WTC11 (cell line): ENCODE results near the gene CHDH. TPM values are rescaled to one million over a fixed set of nuclear protein-coding genes. Genes with fewer than 3 reads are reported as not detected.

Experiments
- ATAC-seq: fragments of 200-7000 bp; cut with Tn5 transposase; 2 replicates; pipeline ENCODE4 v1.10.0; 2021; ENCODE audit warnings: mild to moderate bottlenecking, moderate library complexity
- CTCF ChIA-PET: fragments of 300-600 bp; sonication (Branson Sonifier 250); formaldehyde crosslinking; loops from one replicate; lab custom pipeline; 2021; ENCODE audit warnings: antibody characterized with exemption; lab: Charles Lee
- POLR2A ChIA-PET: fragments of 350-600 bp; sonication (Branson Sonifier 250); formaldehyde crosslinking; loops from one replicate; lab custom pipeline; 2021; ENCODE audit warnings: antibody characterized with exemption; lab: Charles Lee
- DNase-seq: peaks from one replicate; pipeline ENCODE4 v3.0.0; 2021; ENCODE audit warnings: low spot score
- H3K27ac Mint-ChIP-seq: 2 replicates; pipeline ENCODE4 v1.8.0; 2021; ENCODE audit warnings: mixed read lengths
- H3K27me3 Mint-ChIP-seq: 2 replicates; pipeline ENCODE4 v1.8.0; 2021; ENCODE audit warnings: low read depth, mild to moderate bottlenecking, moderate library complexity, mixed read lengths
- H3K36me3 Mint-ChIP-seq: 2 replicates; pipeline ENCODE4 v1.8.0; 2021; ENCODE audit warnings: mixed read lengths
- H3K4me1 Mint-ChIP-seq: 2 replicates; pipeline ENCODE4 v1.8.0; 2022; ENCODE audit warnings: mixed read lengths
- H3K4me3 Mint-ChIP-seq: 2 replicates; pipeline ENCODE4 v1.8.0; 2021; ENCODE audit warnings: mild to moderate bottlenecking, moderate library complexity, mixed read lengths
- H3K9me3 Mint-ChIP-seq: 2 replicates; pipeline ENCODE4 v1.8.0; 2021; ENCODE audit warnings: mixed read lengths
- ATF1 ChIP-seq: sonication (generic); formaldehyde crosslinking; IDR thresholded peaks from 2 replicates; pipeline ENCODE4 v1.8.1; 2023; ENCODE audit warnings: mild to moderate bottlenecking, moderate library complexity, missing genetic modification reagents
- CREB1 ChIP-seq: sonication (generic); formaldehyde crosslinking; IDR thresholded peaks from 2 replicates; pipeline ENCODE4 v1.8.0; 2023; ENCODE audit warnings: mild to moderate bottlenecking, missing genetic modification reagents
- E2F1 ChIP-seq: sonication (generic); formaldehyde crosslinking; IDR thresholded peaks from 2 replicates; pipeline ENCODE4 v1.8.0; 2022; ENCODE audit warnings: mild to moderate bottlenecking, missing genetic modification reagents
- E2F4 ChIP-seq: sonication (generic); formaldehyde crosslinking; IDR thresholded peaks from 2 replicates; pipeline ENCODE4 v1.8.1; 2022; ENCODE audit warnings: low read depth, mild to moderate bottlenecking, moderate library complexity, missing genetic modification reagents, borderline replicate concordance
- ESRRA ChIP-seq: sonication (generic); formaldehyde crosslinking; IDR thresholded peaks from 2 replicates; pipeline ENCODE4 v1.8.1; 2022; ENCODE audit warnings: mild to moderate bottlenecking, missing genetic modification reagents, borderline replicate concordance
- IRF1 ChIP-seq: sonication (generic); formaldehyde crosslinking; IDR thresholded peaks from 2 replicates; pipeline ENCODE4 v1.8.0; 2023; ENCODE audit warnings: missing genetic modification reagents
- KAT7 ChIP-seq: sonication (generic); formaldehyde crosslinking; IDR thresholded peaks from 2 replicates; pipeline ENCODE4 v1.8.1; 2023; ENCODE audit warnings: missing genetic modification reagents, mild to moderate bottlenecking, borderline replicate concordance
- NR2C2 ChIP-seq: sonication (generic); formaldehyde crosslinking; IDR thresholded peaks from 2 replicates; pipeline ENCODE4 v1.8.0; 2022; ENCODE audit warnings: mild to moderate bottlenecking, missing genetic modification reagents
- PRDM15 ChIP-seq: sonication (generic); formaldehyde crosslinking; IDR thresholded peaks from 2 replicates; pipeline ENCODE4 v1.8.0; 2022; ENCODE audit warnings: missing genetic modification reagents
- RORB ChIP-seq: fragments of 250-450 bp; sonication (Bioruptor Pico); IDR thresholded peaks from 2 replicates; pipeline ENCODE4 v1.9.0; 2021; ENCODE audit warnings: mild to moderate bottlenecking
- TCF7 ChIP-seq: sonication (generic); formaldehyde crosslinking; IDR thresholded peaks from 2 replicates; pipeline ENCODE4 v1.8.0; 2022; ENCODE audit warnings: mild to moderate bottlenecking, low read depth, missing genetic modification reagents, moderate library complexity
- USF2 ChIP-seq: sonication (generic); formaldehyde crosslinking; IDR thresholded peaks from 2 replicates; pipeline ENCODE4 v1.8.1; 2023; ENCODE audit warnings: mild to moderate bottlenecking, missing genetic modification reagents, moderate library complexity
- ZNF281 ChIP-seq: sonication (generic); formaldehyde crosslinking; IDR thresholded peaks from 2 replicates; pipeline ENCODE4 v1.8.0; 2023; ENCODE audit warnings: mild to moderate bottlenecking, missing genetic modification reagents
- ZNF317 ChIP-seq: sonication (generic); formaldehyde crosslinking; IDR thresholded peaks from 2 replicates; pipeline ENCODE4 v1.8.1; 2023; ENCODE audit warnings: low read depth, mild to moderate bottlenecking, moderate library complexity, missing genetic modification reagents, borderline replicate concordance
- ZNF425 ChIP-seq: fragments of 250-450 bp; sonication (Bioruptor Pico); conservative IDR thresholded peaks from 2 replicates; pipeline ENCODE4 v1.9.0; 2021; ENCODE audit warnings: mild to moderate bottlenecking
- ZNF532 ChIP-seq: fragments of 250-450 bp; sonication (Bioruptor Pico); IDR thresholded peaks from 2 replicates; pipeline ENCODE4 v1.9.0; 2021; ENCODE audit warnings: mild to moderate bottlenecking, borderline replicate concordance
- total RNA-seq: library from RNA; stranded (reverse); gene quantifications from 3 replicates; pipeline ENCODE4 v1.2.3, GENCODE V29; 2021

The CHDH gene
- total RNA-seq, 1 experiment from 2014 or later: 11.7 TPM

GRCh38 chr3:53820756-53821580, 25.3 kb downstream of the CHDH start:
- Mint-ChIP-seq H3K9me3 (no peaks in the 10 kb centered on the region), H3K36me3 (no peaks in the 10 kb centered on the region; the same call in 1 of the 2 replicates), H3K4me3 (no peak overlapping the region), H3K27ac (no peak overlapping the region), H3K27me3 (no peaks in the 10 kb centered on the region), H3K4me1 (peaks cover 9% of the 10 kb centered on the region)
- CTCF ChIA-PET: interaction anchor here (1.1 kb wide), 1 partner anchor 111 kb away, joined by 4 read pairs; no protein-coding TSS in a partner anchor
- ATAC-seq (no peak), DNase-seq (no peak)
- POLR2A ChIA-PET: no interaction called here
- TF ChIP-seq E2F4 (no peak), NR2C2 (CRISPR knock-in tag) (no peak), PRDM15 (CRISPR knock-in tag) (no peak), ZNF281 (CRISPR knock-in tag) (no peak), IRF1 (CRISPR knock-in tag) (no peak), ESRRA (CRISPR knock-in tag) (no peak), TCF7 (CRISPR knock-in tag) (no peak), ZNF532 (no peak)

- ATAC-seq (no peak), DNase-seq (no peak)
- no peaks in the 10 kb centered on the region for H3K27me3 Mint-ChIP-seq
- no peaks in the 10 kb centered on the region; the same call in 1 of the 2 replicates for H3K36me3 Mint-ChIP-seq
- H3K27ac Mint-ChIP-seq: no peak overlapping the region
- H3K9me3 Mint-ChIP-seq: no peaks in the 10 kb centered on the region
- no peak overlapping the region for H3K4me3 Mint-ChIP-seq
- ChIA-PET POLR2A (no interaction called here), CTCF (no interaction called here)
- H3K4me1 Mint-ChIP-seq: peaks cover 9% of the 10 kb centered on the region
- no peak for TF ChIP-seq ATF1 (CRISPR knock-in tag)
- no peak for TF ChIP-seq ZNF317
- no peak for TF ChIP-seq RORB (CRISPR knock-in tag)
- no peak for TF ChIP-seq CREB1 (CRISPR knock-in tag)
- no peak for TF ChIP-seq ZNF425 (CRISPR knock-in tag)
- no peak for TF ChIP-seq KAT7 (CRISPR knock-in tag)
- TF ChIP-seq USF2 (CRISPR knock-in tag): no peak
- TF ChIP-seq E2F1 (CRISPR knock-in tag): no peak
Measured at GRCh38 chr3:53820084-53820483, 26.1 kb downstream of the CHDH start.
